Measurements from ENCODE around the gene UBAC1.

- TF ChIP-seq POLR2A (IDR thresholded peaks at IDR 0.05): no peak
- no peak for TF ChIP-seq CTCF (IDR thresholded peaks at IDR 0.05)
Observed at GRCh38 chr9:135961811-135962695, 880 bp upstream of the UBAC1 start.
